GM19351 (cell line): ENCODE data around the gene KIF27.
"Not testable (repeated sequence)": the region's sequence is repeated elsewhere in the genome, so short reads cannot be mapped to it uniquely, and the experiment has no call there.

Experiments used
- ATAC-seq: cut with Tn5 transposase; IDR thresholded peaks from one replicate; pipeline ENCODE4 v1.9.1; 2021; ENCODE audit warnings: mild to moderate bottlenecking, moderate library complexity; ENCODE audit not compliant: unreplicated experiment

Gene KIF27, protein sequence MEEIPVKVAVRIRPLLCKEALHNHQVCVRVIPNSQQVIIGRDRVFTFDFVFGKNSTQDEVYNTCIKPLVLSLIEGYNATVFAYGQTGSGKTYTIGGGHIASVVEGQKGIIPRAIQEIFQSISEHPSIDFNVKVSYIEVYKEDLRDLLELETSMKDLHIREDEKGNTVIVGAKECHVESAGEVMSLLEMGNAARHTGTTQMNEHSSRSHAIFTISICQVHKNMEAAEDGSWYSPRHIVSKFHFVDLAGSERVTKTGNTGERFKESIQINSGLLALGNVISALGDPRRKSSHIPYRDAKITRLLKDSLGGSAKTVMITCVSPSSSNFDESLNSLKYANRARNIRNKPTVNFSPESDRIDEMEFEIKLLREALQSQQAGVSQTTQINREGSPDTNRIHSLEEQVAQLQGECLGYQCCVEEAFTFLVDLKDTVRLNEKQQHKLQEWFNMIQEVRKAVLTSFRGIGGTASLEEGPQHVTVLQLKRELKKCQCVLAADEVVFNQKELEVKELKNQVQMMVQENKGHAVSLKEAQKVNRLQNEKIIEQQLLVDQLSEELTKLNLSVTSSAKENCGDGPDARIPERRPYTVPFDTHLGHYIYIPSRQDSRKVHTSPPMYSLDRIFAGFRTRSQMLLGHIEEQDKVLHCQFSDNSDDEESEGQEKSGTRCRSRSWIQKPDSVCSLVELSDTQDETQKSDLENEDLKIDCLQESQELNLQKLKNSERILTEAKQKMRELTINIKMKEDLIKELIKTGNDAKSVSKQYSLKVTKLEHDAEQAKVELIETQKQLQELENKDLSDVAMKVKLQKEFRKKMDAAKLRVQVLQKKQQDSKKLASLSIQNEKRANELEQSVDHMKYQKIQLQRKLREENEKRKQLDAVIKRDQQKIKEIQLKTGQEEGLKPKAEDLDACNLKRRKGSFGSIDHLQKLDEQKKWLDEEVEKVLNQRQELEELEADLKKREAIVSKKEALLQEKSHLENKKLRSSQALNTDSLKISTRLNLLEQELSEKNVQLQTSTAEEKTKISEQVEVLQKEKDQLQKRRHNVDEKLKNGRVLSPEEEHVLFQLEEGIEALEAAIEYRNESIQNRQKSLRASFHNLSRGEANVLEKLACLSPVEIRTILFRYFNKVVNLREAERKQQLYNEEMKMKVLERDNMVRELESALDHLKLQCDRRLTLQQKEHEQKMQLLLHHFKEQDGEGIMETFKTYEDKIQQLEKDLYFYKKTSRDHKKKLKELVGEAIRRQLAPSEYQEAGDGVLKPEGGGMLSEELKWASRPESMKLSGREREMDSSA (N-terminal part only)

GRCh38 chr9:83920927-83921707 lies at the start of gene KIF27:
KIF27 (minus strand) TSS chr9:83921432; CDS start chr9:83915591, 5,841 bp downstream.
- peak; percentile 90 for ATAC-seq

DNA sequence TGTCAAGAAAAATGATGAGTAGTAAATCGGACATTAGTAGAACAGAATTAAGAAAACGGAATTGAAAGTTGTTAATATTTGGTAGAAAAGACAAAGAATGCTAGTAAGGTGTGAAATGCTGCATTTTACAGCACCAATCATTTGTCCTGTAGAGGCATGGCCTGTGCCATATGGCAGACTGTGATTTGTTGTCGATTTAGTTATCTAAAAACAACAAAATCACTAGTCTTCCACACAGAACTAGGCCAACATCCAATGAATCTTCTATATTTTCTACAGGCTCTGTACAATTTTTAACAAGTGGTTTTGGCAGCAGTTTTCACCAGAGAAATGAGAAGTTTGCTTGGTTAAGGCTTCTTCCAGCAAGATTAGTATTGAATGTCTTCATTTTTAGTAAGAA lies 48.4 kb upstream of the KIF27 start:
- ATAC-seq: no peak

DNA sequence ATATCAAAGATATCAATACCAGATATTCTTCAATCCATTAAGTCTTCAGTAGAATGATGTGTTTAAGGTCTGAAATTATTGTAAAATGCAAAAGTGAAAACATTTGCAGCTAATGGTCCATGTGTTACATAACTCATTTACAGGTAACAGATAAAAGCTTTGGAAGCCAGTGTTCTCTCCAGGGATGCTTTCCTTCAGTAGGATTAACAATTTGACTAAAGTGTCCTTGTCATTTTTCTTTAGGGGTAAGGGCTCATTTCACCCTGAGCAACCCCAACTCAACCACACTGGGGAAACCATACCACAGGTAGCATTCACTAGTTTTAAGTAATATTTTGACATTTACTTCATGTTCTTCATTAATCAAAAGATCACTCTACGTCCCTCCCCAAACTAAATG lies 45.8 kb upstream of the KIF27 start:
- ATAC-seq: no peak

DNA sequence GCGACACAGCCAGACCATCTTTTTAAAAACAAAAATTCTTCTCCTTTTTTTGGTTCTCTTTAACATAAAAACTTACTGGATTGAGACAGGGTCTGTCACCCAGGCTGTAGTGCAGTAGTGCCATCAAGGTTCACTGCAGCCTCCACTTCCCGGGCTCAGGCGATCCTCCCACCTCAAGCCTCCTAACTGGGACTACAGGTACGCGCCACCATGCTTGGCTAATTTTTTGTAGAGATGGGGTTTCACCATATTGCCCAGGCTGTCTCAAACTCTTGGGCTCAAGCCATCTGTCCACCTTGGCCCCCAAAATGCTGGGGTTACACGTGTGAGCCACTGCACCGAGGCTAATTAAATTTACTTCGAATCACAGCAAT lies 45.0 kb upstream of the KIF27 start:
- ATAC-seq: no peak

GRCh38 chr9:83965350-83966208 lies 44.3 kb upstream of the KIF27 start:
- no peak for ATAC-seq

DNA sequence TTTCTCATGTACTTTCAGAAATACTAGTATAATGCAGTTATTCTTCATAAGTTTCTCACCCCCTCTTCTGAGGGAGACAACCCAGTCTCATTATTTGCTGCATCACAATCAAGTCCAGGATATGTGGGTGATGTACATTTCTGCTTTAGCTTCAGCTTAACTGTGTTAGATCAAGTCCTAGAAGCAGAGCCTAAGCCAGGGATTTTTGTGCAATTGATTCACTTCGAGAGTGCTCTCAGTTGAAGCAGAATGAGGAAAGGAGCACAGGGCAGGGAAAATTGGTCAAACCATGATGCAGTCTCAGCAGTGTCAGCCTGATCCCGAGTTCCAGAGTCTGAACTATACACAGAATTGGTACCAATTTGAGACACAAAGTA lies 43.7 kb upstream of the KIF27 start:
- no peak for ATAC-seq

GRCh38 chr9:83962165-83962564 lies 40.9 kb upstream of the KIF27 start:
- no peak for ATAC-seq

DNA sequence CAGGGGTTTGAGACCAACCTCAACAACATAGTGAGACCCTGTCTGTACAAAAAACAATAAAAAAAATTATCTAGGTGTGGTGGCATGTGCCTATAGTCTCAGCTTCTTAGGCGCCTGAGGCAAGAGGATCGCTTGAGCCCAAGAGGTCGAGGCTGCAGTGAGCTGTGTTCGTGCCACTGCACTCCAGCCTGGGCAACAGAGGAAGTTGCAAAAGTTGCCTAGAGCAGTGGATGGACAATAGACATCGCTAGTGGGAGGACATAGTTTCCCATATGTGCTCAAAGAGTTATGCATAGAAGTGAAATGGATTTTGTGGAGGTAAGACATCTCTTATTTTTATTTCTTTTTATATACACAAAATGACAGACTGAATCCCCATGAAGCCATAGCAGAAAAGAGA lies 39.8 kb upstream of the KIF27 start:
- ATAC-seq: no peak

DNA sequence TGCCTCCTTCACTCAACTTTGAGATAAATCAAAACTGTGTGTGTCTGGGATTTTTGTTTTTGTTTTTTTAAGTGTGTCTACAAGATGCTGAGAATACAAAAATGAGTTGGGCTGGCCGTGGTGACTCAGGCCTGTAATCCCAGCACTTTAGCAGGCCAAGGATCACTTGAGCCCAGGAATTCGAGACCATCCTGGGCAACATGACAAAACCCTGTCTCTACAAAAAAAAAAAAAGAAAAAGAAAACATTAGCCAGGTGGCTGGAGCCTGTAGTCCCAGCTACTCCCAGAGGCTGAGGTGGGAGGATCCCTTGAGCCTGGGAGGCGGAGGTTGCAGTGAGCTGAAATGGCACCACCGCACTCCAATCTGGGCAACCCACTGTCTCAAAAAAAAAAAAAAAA lies 37.8 kb upstream of the KIF27 start:
- ATAC-seq: no peak

- no peak for ATAC-seq
Measured at GRCh38 chr9:83957248-83957513, 35.9 kb upstream of the KIF27 start.

GRCh38 chr9:83956436-83957247 lies 35.4 kb upstream of the KIF27 start:
- ATAC-seq: peak; percentile 80

GRCh38 chr9:83956086-83956435 lies 34.8 kb upstream of the KIF27 start:
- ATAC-seq: peak; percentile 65

DNA sequence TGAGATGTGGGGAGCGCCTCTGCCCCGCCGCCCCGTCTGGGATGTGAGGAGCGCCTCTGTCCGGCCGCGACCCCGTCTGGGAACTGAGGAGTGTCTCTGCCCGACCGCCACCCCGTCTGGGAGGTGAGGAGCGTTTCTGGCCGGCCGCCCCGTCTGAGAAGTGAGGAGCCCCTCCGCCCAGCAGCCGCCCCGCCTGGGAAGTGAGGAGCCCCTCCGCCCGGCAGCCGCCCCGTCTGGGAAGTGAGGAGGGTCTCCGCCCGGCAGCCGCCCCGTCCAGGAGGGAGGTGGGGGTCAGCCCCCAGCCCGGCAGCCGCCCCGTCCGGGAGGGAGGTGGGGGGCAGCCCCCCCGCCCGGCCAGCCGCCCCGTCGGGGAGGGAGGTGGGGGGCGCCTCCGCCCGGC lies 26.9 kb upstream of the KIF27 start:
- ATAC-seq: not testable (repeated sequence)

DNA sequence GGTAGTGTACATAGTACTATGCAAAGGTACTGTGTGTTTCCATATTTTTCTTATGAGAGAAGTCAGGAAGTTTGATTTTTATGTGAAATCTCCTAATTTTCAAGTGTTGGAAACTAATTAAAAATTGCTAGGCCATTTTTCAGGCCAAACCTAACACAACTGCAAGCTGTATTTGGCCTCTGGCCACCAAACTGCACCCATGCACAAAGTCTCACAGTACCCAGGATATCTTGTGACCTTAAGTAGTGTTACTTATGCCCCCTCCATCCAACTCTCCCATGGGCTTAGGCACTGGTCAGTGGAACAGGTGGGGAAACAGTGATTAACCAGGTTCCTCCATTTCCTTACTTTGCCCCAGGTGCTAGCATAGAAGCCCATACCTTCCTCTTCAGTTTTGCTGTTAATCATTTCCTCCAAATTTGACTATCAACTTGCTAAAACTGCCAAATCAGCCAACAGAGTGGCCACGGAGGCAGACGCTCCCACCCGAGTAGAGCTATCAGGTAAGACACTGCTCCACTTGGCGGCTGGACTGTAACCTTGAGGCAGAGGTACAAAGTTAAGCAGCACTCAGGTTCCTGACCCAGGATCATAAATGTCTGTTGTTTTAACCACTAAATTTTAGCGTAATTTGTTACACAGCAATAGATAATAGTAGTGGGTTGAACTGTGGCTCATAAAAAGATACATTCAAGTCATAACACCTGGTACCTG lies 19.5 kb upstream of the KIF27 start:
- ATAC-seq: no peak

DNA sequence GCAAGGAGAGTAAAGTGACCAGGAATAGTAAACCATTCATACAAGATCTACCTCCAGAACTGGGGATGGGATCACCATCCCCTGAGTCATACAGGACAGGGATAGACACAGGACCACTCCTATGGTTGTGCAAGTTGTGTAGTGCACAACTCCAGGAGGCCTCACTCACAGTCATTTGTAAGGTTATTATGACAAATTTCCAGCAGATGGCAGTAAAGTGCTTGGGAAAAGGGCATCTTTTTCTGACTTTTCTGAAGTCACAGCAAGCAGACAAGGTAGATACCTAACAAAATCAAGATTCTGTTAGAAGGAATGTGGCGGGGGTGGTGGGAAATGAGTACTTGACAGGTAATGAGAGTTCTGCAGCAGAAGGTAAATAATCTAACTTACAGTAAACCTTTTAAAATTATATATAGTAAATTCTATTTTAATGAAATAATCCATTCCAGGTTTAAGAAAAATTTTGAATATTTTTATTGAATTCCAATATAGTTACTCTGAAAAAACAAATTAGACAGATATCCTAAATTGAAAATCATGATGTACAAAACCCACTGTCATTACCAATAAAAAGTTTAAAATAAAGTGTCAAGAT lies 16.7 kb upstream of the KIF27 start:
- no peak for ATAC-seq

GRCh38 chr9:83936523-83936922 lies 15.3 kb upstream of the KIF27 start:
- no peak for ATAC-seq

GRCh38 chr9:83935276-83935935 lies 14.2 kb upstream of the KIF27 start:
- ATAC-seq: no peak
